GM21786 (cell line): Measurements from ENCODE around the gene SLC25A33.

Source experiments
- ATAC-seq: cut with Tn5 transposase; IDR thresholded peaks from one replicate; pipeline ENCODE4 v1.9.1; 2021; ENCODE audit not compliant: unreplicated experiment

SLC25A33 gene

GRCh38 chr1:9600861-9601834 is 61.9 kb downstream of the SLC25A33 start:
- ATAC-seq, result no peak

GRCh38 chr1:9601942-9602793 is 62.9 kb downstream of the SLC25A33 start:
- ATAC-seq, result no peak

GRCh38 chr1:9602794-9603167 is 63.5 kb downstream of the SLC25A33 start:
- ATAC-seq, result no peak

GRCh38 chr1:9603307-9603706 is 64.0 kb downstream of the SLC25A33 start:
- no peak for ATAC-seq

- ATAC-seq, result no peak
Observed at GRCh38 chr1:9603766-9604753, 64.8 kb downstream of the SLC25A33 start.

GRCh38 chr1:9604836-9605235 is 65.6 kb downstream of the SLC25A33 start:
- ATAC-seq, result no peak

GRCh38 chr1:9605946-9606455 is 66.7 kb downstream of the SLC25A33 start:
- ATAC-seq, result no peak

GRCh38 chr1:9606458-9606857 is 67.2 kb downstream of the SLC25A33 start:
- no peak for ATAC-seq

- no peak for ATAC-seq
Observed at GRCh38 chr1:9606948-9607347, 67.7 kb downstream of the SLC25A33 start.

GRCh38 chr1:9607352-9607751 is 68.1 kb downstream of the SLC25A33 start:
- ATAC-seq, result no peak

GRCh38 chr1:9609998-9610397 is 70.7 kb downstream of the SLC25A33 start:
- no peak for ATAC-seq

- ATAC-seq, result no peak
Observed at GRCh38 chr1:9610548-9610947, 71.3 kb downstream of the SLC25A33 start.

- no peak for ATAC-seq
Observed at GRCh38 chr1:9611716-9612115, 72.5 kb downstream of the SLC25A33 start.

- no peak for ATAC-seq
Observed at GRCh38 chr1:9612162-9612845, 73.0 kb downstream of the SLC25A33 start.

- no peak for ATAC-seq
Observed at GRCh38 chr1:9612871-9613624, 73.8 kb downstream of the SLC25A33 start.

- no peak for ATAC-seq
Observed at GRCh38 chr1:9613625-9614299, 74.5 kb downstream of the SLC25A33 start.

- no peak for ATAC-seq
Observed at GRCh38 chr1:9615316-9616063, 76.2 kb downstream of the SLC25A33 start.
